Ishikawa (cell line): Measurements from ENCODE around the gene STH.

Experiments
- CEBPB ChIP-seq: IDR thresholded peaks from 2 replicates; pipeline ENCODE4 v1.6.1; 2012
- CREB1 ChIP-seq: IDR thresholded peaks from 2 replicates; pipeline ENCODE4 v1.6.1; 2012; ENCODE audit warnings: low read depth
- EGR1 ChIP-seq: IDR thresholded peaks from 2 replicates; pipeline ENCODE4 v1.6.1; 2012
- EP300 ChIP-seq: IDR thresholded peaks from 2 replicates; pipeline ENCODE4 v1.6.1; 2012; ENCODE audit warnings: borderline replicate concordance
- FOXM1 ChIP-seq: IDR thresholded peaks from 2 replicates; pipeline ENCODE4 v1.6.1; 2012; ENCODE audit warnings: low read depth, borderline replicate concordance
- MAX ChIP-seq: IDR thresholded peaks from 2 replicates; pipeline ENCODE4 v1.6.1; 2012
- NFIC ChIP-seq: IDR thresholded peaks from 2 replicates; pipeline ENCODE4 v1.6.1; 2012
- RAD21 ChIP-seq: IDR thresholded peaks from 2 replicates; pipeline ENCODE4 v1.6.1; 2012; ENCODE audit warnings: low read depth
- TAF1 ChIP-seq: IDR thresholded peaks from 2 replicates; pipeline ENCODE4 v1.6.1; 2012; ENCODE audit warnings: low read depth, mild to moderate bottlenecking
- TCF12 ChIP-seq: IDR thresholded peaks from 2 replicates; pipeline ENCODE4 v1.6.1; 2012; ENCODE audit warnings: low read depth
- YY1 ChIP-seq: IDR thresholded peaks from 2 replicates; pipeline ENCODE4 v1.6.1; 2012; ENCODE audit warnings: low read depth
- TF ChIP-seq, protein P1 (sequence below): IDR thresholded peaks from 2 replicates; pipeline ENCODE4 v1.6.1; 2012; ENCODE audit warnings: low read depth, mild to moderate bottlenecking
- TF ChIP-seq, protein P2 (sequence below): IDR thresholded peaks from 2 replicates; pipeline ENCODE4 v1.6.1; 2012

GRCh38 chr17:45962221-45962972, 36.7 kb upstream of the STH start:
- TF ChIP-seq MAX (no peak), YY1 (no peak), CREB1 (no peak), EP300 (no peak), RAD21 (no peak), TAF1 (no peak), NFIC (no peak), CEBPB (no peak), FOXM1 (no peak), TCF12 (no peak), EGR1 (no peak)
- TF ChIP-seq, protein P1, sequence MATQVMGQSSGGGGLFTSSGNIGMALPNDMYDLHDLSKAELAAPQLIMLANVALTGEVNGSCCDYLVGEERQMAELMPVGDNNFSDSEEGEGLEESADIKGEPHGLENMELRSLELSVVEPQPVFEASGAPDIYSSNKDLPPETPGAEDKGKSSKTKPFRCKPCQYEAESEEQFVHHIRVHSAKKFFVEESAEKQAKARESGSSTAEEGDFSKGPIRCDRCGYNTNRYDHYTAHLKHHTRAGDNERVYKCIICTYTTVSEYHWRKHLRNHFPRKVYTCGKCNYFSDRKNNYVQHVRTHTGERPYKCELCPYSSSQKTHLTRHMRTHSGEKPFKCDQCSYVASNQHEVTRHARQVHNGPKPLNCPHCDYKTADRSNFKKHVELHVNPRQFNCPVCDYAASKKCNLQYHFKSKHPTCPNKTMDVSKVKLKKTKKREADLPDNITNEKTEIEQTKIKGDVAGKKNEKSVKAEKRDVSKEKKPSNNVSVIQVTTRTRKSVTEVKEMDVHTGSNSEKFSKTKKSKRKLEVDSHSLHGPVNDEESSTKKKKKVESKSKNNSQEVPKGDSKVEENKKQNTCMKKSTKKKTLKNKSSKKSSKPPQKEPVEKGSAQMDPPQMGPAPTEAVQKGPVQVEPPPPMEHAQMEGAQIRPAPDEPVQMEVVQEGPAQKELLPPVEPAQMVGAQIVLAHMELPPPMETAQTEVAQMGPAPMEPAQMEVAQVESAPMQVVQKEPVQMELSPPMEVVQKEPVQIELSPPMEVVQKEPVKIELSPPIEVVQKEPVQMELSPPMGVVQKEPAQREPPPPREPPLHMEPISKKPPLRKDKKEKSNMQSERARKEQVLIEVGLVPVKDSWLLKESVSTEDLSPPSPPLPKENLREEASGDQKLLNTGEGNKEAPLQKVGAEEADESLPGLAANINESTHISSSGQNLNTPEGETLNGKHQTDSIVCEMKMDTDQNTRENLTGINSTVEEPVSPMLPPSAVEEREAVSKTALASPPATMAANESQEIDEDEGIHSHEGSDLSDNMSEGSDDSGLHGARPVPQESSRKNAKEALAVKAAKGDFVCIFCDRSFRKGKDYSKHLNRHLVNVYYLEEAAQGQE: no peak
- TF ChIP-seq, protein P2, sequence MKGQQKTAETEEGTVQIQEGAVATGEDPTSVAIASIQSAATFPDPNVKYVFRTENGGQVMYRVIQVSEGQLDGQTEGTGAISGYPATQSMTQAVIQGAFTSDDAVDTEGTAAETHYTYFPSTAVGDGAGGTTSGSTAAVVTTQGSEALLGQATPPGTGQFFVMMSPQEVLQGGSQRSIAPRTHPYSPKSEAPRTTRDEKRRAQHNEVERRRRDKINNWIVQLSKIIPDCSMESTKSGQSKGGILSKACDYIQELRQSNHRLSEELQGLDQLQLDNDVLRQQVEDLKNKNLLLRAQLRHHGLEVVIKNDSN: no peak
